Omental fat pad (tissue), 4 donors: ENCODE measurements around the gene HNF4A. TPM values are rescaled to one million over a fixed set of nuclear protein-coding genes. Genes with fewer than 3 reads are reported as not detected.
"Not testable (repeated sequence)": the region's sequence is repeated elsewhere in the genome, so short reads cannot be mapped to it uniquely, and the experiment has no call there.

Experiments
- ATAC-seq: fragments of 150-250 bp; one replicate; pipeline ENCODE4 v1.9.1; 2016; ENCODE audit warnings: mild to moderate bottlenecking, moderate library complexity; ENCODE audit not compliant: low FRiP score
- DNase-seq: peaks from one replicate; pipeline ENCODE4 v3.0.0-alpha.2; 2019; ENCODE audit warnings: low spot score
- CTCF ChIP-seq, 3 donors: fragments of 450-650 bp; IDR thresholded peaks; one replicate each; pipeline ENCODE4 v1.5.1; 2016 to 2017; ENCODE audit warnings: antibody characterized with exemption in 3 of 3, mild to moderate bottlenecking in 3 of 3, moderate library complexity in 2 of 3
- total RNA-seq, 4 donors: library from RNA; depleted of rRNA; stranded (reverse); fragments of >200 nt; gene quantifications; one replicate each; pipeline ENCODE4 v1.1.0, GENCODE V29; 2016

The HNF4A gene
- total RNA-seq, 4 donors from 2014 or later = not detected

DNA sequence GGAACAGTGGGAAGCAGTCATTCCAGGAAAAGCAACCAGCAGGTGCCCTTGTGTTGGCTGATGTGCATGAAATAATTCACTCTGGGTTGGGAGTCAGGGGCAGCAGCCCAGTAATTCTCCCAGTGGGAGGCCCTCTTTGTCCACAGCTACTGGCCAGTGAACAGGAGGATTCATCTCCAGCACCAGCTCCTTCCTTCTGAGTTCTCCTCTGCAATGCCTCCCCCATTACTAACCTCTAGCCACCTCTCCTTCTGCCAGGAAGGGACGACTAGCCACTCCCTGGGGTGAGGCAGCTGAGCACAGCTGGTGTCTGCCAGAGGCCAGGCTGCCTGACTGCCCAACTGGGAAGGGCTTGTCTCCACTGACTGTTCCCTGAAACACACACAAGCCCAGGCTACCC is 31.2 kb upstream of the HNF4A start:
- ATAC-seq = no peak
- no peak for DNase-seq
- TF ChIP-seq CTCF (IDR thresholded peaks at IDR 0.05) = no peak

DNA sequence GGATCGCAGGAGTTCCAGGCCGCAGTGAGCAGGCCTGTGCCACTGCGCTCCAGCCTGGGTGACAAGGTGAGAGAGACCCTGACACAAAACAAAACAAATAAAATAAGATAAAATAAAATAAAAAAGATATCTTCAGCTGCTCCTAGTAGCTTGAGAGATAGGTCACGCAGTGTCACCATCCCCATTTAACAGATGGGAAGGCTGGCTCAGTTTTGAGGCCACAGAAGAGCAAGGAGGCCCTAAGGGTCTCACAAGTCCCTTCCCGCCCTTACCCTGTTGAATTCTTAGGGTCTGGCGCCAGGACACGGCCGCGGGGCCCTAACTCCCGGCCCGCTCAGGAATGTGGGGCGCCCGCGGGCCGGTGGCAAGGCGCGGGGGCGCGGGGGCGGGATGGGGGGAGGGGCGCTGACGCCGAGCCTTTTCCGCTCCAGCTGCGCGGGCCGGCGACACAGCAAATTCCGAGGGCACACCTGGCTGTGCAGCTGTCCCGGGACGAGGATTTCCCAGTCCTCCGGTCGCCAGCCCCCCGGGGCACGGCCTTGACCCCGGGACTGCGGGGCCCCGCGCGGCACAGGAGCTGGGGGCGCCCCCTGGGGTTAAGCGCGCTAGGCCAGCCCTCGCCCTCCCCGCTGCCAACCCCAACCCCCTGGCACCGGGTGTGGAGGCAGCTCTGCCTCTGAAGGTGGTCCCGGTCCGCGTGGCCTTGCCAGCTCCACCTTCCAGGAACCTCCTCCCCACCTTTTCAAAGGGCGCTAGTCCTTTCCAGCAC is 28.9 kb upstream of the HNF4A start:
- ATAC-seq (peak; percentile 41), DNase-seq (no peak)
- no peak for TF ChIP-seq CTCF (IDR thresholded peaks at IDR 0.05)

DNA sequence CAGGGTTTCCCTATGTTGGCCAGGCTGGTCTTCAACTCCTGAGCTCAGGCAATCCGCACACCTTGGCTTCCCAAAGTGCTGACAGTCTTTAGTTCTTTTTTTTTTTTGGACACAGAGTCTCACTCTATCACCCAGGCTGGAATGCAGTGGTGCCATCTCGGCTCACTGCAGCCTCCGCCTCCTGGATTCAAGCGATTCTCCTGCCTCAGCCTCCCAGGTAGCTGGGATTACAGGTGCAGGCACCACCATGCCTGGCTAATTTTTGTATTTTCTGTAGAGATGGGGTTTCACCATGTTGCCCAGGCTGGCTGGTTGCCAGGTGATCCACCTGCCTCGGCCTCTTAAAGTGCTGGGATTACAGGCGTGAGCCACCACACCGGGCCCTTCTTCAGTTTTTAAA is 27.8 kb upstream of the HNF4A start:
- ATAC-seq, DNase-seq: not testable (repeated sequence)

DNA sequence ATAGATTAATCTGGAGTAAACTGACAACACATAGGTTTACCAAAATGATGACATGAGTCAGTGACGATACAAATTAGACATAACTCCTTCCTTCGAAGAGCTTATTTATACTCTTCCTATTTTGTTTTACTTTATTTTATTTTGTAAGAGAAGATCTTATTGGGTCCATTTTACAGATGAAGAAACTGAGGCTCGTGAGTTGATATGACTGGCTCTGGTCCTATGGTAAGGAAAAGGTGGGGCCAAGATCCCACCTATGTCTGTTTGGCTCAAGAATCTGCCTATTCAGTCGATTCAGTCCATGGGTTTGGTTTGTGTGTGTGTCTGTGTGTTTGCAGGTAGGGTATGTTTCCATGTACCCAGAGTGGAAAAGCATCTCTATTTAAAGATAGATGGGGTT is 27.1 kb upstream of the HNF4A start:
- DNase-seq = no peak
- no peak for ATAC-seq
- TF ChIP-seq CTCF (IDR thresholded peaks at IDR 0.05) = no peak

GRCh38 chr20:44331201-44331600 is 24.3 kb upstream of the HNF4A start:
- no peak for DNase-seq
- TF ChIP-seq CTCF (IDR thresholded peaks at IDR 0.05) = no peak
- ATAC-seq = no peak

GRCh38 chr20:44334306-44334705 is 21.2 kb upstream of the HNF4A start:
- no peak for TF ChIP-seq CTCF (IDR thresholded peaks at IDR 0.05)
- no peak for DNase-seq
- no peak for ATAC-seq

DNA sequence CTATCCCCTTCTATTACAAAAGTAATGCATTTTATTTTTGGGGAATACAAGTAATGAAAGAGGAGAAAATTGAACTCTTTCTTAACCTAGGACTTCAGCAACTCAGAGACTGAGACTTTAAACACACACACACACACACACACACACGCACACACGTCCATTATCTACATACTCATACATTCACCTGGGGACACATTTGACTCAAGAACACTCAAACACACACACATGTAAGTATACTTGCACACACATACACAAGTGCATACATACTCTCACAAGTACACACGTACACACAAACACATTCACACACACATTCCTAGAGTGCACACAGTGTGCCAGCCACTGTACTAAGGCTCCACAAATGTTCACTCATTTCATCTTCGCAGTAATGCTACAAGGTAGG is 20.8 kb upstream of the HNF4A start:
- TF ChIP-seq CTCF (IDR thresholded peaks at IDR 0.05) = no peak
- ATAC-seq (no peak), DNase-seq (no peak)
